ENCODE measurements around the gene F2R.

GRCh38 chr5:76696251-76696650 is 19.7 kb upstream of the F2R start:
- TF ChIP-seq EZH2 (IDR thresholded peaks at IDR 0.05; ENCODE audit: borderline replicate concordance, low read depth, low read length, severe bottlenecking) (no peak), MAX (IDR thresholded peaks at IDR 0.05; ENCODE audit: insufficient read depth, insufficient read length) (no peak), GATA2 (IDR thresholded peaks at IDR 0.05; ENCODE audit: insufficient read depth, insufficient read length, low read depth, low read length) (peak; percentile 79), POLR2A (IDR thresholded peaks at IDR 0.05; ENCODE audit: low read depth, low read length) (peak; percentile 24), POLR2AphosphoS5 (IDR thresholded peaks at IDR 0.05; ENCODE audit: insufficient read depth, low read depth, low read length) (no peak)
- TF ChIP-seq, protein P1, sequence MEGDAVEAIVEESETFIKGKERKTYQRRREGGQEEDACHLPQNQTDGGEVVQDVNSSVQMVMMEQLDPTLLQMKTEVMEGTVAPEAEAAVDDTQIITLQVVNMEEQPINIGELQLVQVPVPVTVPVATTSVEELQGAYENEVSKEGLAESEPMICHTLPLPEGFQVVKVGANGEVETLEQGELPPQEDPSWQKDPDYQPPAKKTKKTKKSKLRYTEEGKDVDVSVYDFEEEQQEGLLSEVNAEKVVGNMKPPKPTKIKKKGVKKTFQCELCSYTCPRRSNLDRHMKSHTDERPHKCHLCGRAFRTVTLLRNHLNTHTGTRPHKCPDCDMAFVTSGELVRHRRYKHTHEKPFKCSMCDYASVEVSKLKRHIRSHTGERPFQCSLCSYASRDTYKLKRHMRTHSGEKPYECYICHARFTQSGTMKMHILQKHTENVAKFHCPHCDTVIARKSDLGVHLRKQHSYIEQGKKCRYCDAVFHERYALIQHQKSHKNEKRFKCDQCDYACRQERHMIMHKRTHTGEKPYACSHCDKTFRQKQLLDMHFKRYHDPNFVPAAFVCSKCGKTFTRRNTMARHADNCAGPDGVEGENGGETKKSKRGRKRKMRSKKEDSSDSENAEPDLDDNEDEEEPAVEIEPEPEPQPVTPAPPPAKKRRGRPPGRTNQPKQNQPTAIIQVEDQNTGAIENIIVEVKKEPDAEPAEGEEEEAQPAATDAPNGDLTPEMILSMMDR (IDR thresholded peaks at IDR 0.05; ENCODE audit: extremely low read depth in 1 of 2, insufficient read depth in 1 of 2, low read depth in 1 of 2, low read length in 2 of 2): no peak

Measured in endothelial cell of umbilical vein (primary cell).